Raji (cell line): ENCODE data around the gene ST14.

ENCODE experiments used
- POLR2A ChIP-seq: IDR thresholded peaks from 2 replicates; pipeline ENCODE4 v1.6.1; 2011; ENCODE audit warnings: low read depth, low read length, control low read depth; ENCODE audit not compliant: insufficient read depth

Gene ST14

GRCh38 chr11:130170345-130170744 is 10.8 kb downstream of the ST14 start:
- TF ChIP-seq POLR2A: no peak

GRCh38 chr11:130171534-130171933 is 12.0 kb downstream of the ST14 start:
- no peak for TF ChIP-seq POLR2A

GRCh38 chr11:130174642-130175041 is 15.1 kb downstream of the ST14 start:
- no peak for TF ChIP-seq POLR2A

- no peak for TF ChIP-seq POLR2A
Observed at GRCh38 chr11:130175898-130176297, 16.3 kb downstream of the ST14 start.

GRCh38 chr11:130177782-130178181 is 18.2 kb downstream of the ST14 start:
- no peak for TF ChIP-seq POLR2A

GRCh38 chr11:130178441-130179339 is 19.1 kb downstream of the ST14 start:
- TF ChIP-seq POLR2A: no peak

GRCh38 chr11:130179396-130180306 is 20.1 kb downstream of the ST14 start:
- no peak for TF ChIP-seq POLR2A

- TF ChIP-seq POLR2A: no peak
Observed at GRCh38 chr11:130180491-130180890, 20.9 kb downstream of the ST14 start.

- no peak for TF ChIP-seq POLR2A
Observed at GRCh38 chr11:130180896-130181294, 21.3 kb downstream of the ST14 start.

- peak; percentile 56 for TF ChIP-seq POLR2A
Observed at GRCh38 chr11:130181295-130182272, 22.0 kb downstream of the ST14 start.

- no peak for TF ChIP-seq POLR2A
Observed at GRCh38 chr11:130183878-130184610, 24.5 kb downstream of the ST14 start.

GRCh38 chr11:130187096-130187495 is 27.5 kb downstream of the ST14 start:
- TF ChIP-seq POLR2A: no peak

GRCh38 chr11:130188047-130188446 is 28.5 kb downstream of the ST14 start:
- TF ChIP-seq POLR2A: no peak
